Measurements from ENCODE around the gene SAMD15.

Gene SAMD15

GRCh38 chr14:77353469-77354141 lies 23.6 kb upstream of the SAMD15 start:
- Histone ChIP-seq H3K27me3 (replicated peaks; ENCODE audit: insufficient read depth, low read length) (no peaks in the 10 kb centered on the region), H3K79me2 (ENCODE audit: low read length) (no peaks in the 10 kb centered on the region), H3K27ac (ENCODE audit: low read length) (no peak overlapping the region), H3K9ac (ENCODE audit: low read length) (no peak overlapping the region), H2AFZ (ENCODE audit: low read length) (no peak overlapping the region), H3F3A (ENCODE audit: insufficient read depth, low read length) (no peaks in the 10 kb centered on the region), H3K9me2 (replicated peaks; ENCODE audit: insufficient read depth, low read length) (no peaks in the 10 kb centered on the region), H3K4me2 (ENCODE audit: low read depth, low read length) (no peak overlapping the region), H3K4me3 (ENCODE audit: low read length) (no peak overlapping the region), H3K9me3 (replicated peaks; ENCODE audit: insufficient read depth, low read length) (no peaks in the 10 kb centered on the region), H3K36me3 (replicated peaks; ENCODE audit: insufficient read depth, low read length) (no peaks in the 10 kb centered on the region), H3K4me1 (ENCODE audit: low read length) (no peaks in the 10 kb centered on the region), H4K20me1 (ENCODE audit: insufficient read depth, low read length) (no peaks in the 10 kb centered on the region)
- TF ChIP-seq CTCF (IDR thresholded peaks at IDR 0.05; ENCODE audit: low read length), result no peak
- no peak for DNase-seq

GRCh38 chr14:77355811-77356210 lies 21.4 kb upstream of the SAMD15 start:
- Histone ChIP-seq H3F3A (ENCODE audit: insufficient read depth, low read length) (no peaks in the 10 kb centered on the region), H3K4me2 (ENCODE audit: low read depth, low read length) (no peak overlapping the region), H2AFZ (ENCODE audit: low read length) (no peak overlapping the region), H3K4me1 (ENCODE audit: low read length) (no peaks in the 10 kb centered on the region), H3K79me2 (ENCODE audit: low read length) (no peaks in the 10 kb centered on the region), H3K27ac (ENCODE audit: low read length) (no peak overlapping the region), H3K4me3 (ENCODE audit: low read length) (no peak overlapping the region), H4K20me1 (ENCODE audit: insufficient read depth, low read length) (no peaks in the 10 kb centered on the region), H3K9me3 (replicated peaks; ENCODE audit: insufficient read depth, low read length) (no peaks in the 10 kb centered on the region), H3K36me3 (replicated peaks; ENCODE audit: insufficient read depth, low read length) (no peaks in the 10 kb centered on the region), H3K27me3 (replicated peaks; ENCODE audit: insufficient read depth, low read length) (no peaks in the 10 kb centered on the region), H3K9ac (ENCODE audit: low read length) (no peak overlapping the region), H3K9me2 (replicated peaks; ENCODE audit: insufficient read depth, low read length) (no peaks in the 10 kb centered on the region)
- TF ChIP-seq EZH2phosphoT487 (IDR thresholded peaks at IDR 0.05; ENCODE audit: low read length) (no peak), CTCF (IDR thresholded peaks at IDR 0.05; ENCODE audit: low read length) (no peak), EZH2 (optimal IDR thresholded peaks at IDR 0.05; ENCODE audit: low read depth, low read length) (no peak)
- DNase-seq, result no peak

- H3K27me3 ChIP-seq (replicated peaks; ENCODE audit: insufficient read depth, low read length), result no peaks in the 10 kb centered on the region
- no peak overlapping the region for H2AFZ ChIP-seq (ENCODE audit: low read length)
- no peaks in the 10 kb centered on the region for H3K4me1 ChIP-seq (ENCODE audit: low read length)
- H3K79me2 ChIP-seq (ENCODE audit: low read length), result no peaks in the 10 kb centered on the region
- H3K27ac ChIP-seq (ENCODE audit: low read length), result no peak overlapping the region
- no peak for TF ChIP-seq CTCF (IDR thresholded peaks at IDR 0.05; ENCODE audit: low read length)
- TF ChIP-seq EZH2phosphoT487 (IDR thresholded peaks at IDR 0.05; ENCODE audit: low read length), result no peak
- TF ChIP-seq EZH2 (optimal IDR thresholded peaks at IDR 0.05; ENCODE audit: low read depth, low read length), result no peak
- H4K20me1 ChIP-seq (ENCODE audit: insufficient read depth, low read length), result no peaks in the 10 kb centered on the region
- H3K9me3 ChIP-seq (replicated peaks; ENCODE audit: insufficient read depth, low read length), result no peaks in the 10 kb centered on the region
- no peaks in the 10 kb centered on the region for H3F3A ChIP-seq (ENCODE audit: insufficient read depth, low read length)
- no peak overlapping the region for H3K9ac ChIP-seq (ENCODE audit: low read length)
- H3K36me3 ChIP-seq (replicated peaks; ENCODE audit: insufficient read depth, low read length), result no peaks in the 10 kb centered on the region
- H3K4me3 ChIP-seq (ENCODE audit: low read length), result no peak overlapping the region
- no peak overlapping the region for H3K4me2 ChIP-seq (ENCODE audit: low read depth, low read length)
- no peak for DNase-seq
- no peaks in the 10 kb centered on the region for H3K9me2 ChIP-seq (replicated peaks; ENCODE audit: insufficient read depth, low read length)
These were observed 20.3 kb upstream of the SAMD15 start for GRCh38 chr14:77356899-77357298.

Data from MM.1S (cell line).